Tongue (tissue), 2 donors: ENCODE measurements around the gene CCR9. TPM values are rescaled to one million over a fixed set of nuclear protein-coding genes. Genes with fewer than 3 reads are reported as not detected.
"Not testable (repeated sequence)": the region's sequence is repeated elsewhere in the genome, so short reads cannot be mapped to it uniquely, and the experiment has no call there.

ENCODE experiments used
- DNase-seq: peaks from one replicate; pipeline ENCODE4 v3.0.0-alpha.2; 2015
- total RNA-seq: library from RNA; depleted of rRNA; stranded (reverse); fragments of >200 nt; gene quantifications from one replicate; pipeline ENCODE4 v1.2.3, GENCODE V29; 2014

CCR9 gene, protein sequence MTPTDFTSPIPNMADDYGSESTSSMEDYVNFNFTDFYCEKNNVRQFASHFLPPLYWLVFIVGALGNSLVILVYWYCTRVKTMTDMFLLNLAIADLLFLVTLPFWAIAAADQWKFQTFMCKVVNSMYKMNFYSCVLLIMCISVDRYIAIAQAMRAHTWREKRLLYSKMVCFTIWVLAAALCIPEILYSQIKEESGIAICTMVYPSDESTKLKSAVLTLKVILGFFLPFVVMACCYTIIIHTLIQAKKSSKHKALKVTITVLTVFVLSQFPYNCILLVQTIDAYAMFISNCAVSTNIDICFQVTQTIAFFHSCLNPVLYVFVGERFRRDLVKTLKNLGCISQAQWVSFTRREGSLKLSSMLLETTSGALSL
- total RNA-seq: 0.10 TPM

- no peak for DNase-seq
These were observed at the start of gene CCR9 for GRCh38 chr3:45885979-45886705. Gene CCR9 (plus strand): TSS chr3:45886543. CDS start chr3:45894934, 8,391 bp downstream.

- no peak for DNase-seq
These were observed 47.9 kb upstream of the CCR9 start for GRCh38 chr3:45838466-45838865.

DNA sequence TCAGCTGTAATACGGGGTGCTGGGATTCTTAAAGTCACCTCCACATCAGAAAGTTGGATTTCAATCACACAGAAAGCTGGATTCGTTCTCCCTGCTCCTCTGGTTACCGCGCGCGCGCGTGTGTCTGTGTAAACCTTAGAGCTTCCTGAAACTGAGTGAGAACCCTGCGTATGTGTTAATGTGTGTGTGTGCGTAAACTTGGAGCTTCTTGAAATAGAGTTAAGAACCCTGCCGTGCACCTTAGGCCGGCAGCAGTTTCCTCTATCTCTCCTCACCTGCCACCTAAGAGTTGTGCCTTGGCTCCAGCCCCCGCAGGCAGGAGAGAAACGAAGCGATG, 45.0 kb upstream of the CCR9 start:
- DNase-seq: peak; percentile 39

DNA sequence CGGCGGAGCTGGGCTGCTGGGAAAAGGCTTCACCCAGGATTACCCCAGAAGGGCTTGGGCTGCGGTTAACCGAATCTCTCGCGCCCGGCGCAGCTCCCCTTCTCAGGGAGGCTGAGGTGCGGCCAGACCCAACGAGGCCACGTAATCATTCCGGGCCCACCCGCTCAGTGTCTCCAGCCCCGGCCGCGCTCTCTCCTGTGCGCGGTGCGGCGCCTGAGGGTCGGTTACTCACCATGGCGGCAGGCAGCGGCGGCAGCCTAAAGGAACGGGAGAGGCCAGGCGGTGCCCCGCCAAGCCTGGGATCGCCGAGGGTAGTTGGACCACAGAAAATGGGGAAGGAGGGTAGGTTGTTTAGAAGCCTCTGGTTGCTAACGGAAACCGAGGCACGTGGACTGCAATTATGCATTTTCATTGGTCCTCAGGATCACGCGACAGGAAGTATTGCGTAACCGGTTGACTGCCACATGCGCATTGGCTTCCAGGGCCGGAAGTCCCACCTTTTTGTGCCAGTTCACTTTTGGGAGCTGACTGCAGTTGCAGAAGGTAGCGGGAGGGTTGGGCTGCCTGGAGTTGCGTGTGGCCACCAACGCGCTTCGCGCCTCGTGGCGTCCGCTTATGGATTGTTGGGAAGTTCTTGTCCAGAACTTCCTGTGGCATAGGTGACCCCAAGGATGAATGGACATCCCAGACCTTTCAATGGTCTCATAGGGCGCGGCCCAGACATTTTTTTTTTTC, 44.4 kb upstream of the CCR9 start, which contains the start of gene LZTFL1:
Gene LZTFL1, minus strand, starts transcription at position 363 of the 735 bp plus-strand sequence. Its CDS starts 128 bp downstream, at position 235.
- DNase-seq: peak; percentile 98

DNA sequence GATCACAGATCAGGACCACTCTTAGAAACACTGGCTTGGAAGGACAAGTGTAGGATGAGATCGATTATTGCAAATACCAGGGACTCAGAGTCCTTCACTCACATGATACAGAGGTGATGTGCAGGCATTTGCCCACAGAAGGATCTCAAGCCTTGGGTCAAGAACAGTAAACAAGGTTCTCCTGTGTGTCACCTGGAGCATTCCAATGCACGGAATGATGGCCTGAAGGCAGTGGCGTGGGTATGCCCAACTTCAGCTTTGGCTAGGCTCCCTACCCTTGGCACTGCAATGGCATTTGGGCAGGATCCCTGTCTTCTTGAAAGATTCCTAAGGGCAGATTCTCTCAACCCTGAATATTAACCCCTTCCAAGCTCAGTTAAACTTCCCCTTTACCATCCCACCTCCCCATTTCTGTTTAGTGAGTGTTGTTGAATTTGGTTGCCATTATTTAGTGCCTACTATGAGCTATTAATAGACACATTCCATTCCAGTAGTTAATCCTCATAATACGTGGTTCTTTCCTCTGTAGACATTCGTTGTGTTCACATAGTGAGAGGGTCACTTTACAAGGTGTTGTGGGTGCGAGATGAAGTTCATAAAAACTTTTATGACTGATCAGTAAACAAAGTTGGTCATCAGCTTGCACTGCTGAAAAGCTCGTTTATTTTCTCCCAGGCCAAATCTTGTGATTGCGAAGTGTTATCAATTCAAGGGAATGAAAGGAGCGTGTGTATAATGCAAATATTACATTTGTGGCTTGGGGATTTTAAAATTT, 43.3 kb upstream of the CCR9 start:
- no peak for DNase-seq

GRCh38 chr3:45844616-45845015, 41.7 kb upstream of the CCR9 start:
- no peak for DNase-seq

DNA sequence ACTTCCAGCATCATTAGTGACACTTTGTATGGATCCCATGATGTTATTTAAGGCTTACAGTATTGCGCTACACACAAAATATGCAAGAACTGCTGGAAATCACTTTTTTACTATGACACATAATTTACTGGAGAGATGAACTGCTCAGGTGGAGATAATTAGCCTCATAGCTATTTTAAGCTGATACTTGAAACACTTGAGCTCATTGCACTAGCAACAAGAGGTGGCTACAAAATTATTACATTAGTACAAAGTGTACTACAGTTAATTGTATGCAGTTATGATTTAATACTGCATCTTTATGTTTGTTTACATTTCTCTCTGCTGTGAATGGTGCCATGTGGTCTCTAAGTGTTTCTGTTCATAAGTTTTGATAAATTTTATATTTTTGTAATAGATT, 38.0 kb upstream of the CCR9 start:
- no peak for DNase-seq

GRCh38 chr3:45852828-45853227, 33.5 kb upstream of the CCR9 start:
- no peak for DNase-seq

DNA sequence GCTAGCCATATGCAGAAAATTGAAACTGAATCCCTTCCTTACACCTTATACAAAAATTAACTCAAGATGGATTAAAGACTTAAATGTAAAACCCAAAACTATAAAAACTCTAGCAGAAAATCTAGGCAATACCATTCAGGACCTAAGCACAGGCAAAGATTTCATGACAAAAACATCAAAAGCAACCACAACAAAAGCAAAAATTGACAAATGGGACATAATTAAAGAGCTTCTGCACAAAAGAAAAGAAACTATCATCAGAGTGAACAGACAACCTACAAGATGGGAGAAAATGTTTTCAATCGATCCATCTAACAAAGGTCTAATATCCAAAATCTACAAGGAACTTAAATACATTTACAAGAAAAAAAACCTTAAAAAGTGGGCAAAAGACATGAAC, 30.0 kb upstream of the CCR9 start:
- not testable (repeated sequence) for DNase-seq

- not testable (repeated sequence) for DNase-seq
These were observed 29.3 kb upstream of the CCR9 start for GRCh38 chr3:45857024-45857423.

DNA sequence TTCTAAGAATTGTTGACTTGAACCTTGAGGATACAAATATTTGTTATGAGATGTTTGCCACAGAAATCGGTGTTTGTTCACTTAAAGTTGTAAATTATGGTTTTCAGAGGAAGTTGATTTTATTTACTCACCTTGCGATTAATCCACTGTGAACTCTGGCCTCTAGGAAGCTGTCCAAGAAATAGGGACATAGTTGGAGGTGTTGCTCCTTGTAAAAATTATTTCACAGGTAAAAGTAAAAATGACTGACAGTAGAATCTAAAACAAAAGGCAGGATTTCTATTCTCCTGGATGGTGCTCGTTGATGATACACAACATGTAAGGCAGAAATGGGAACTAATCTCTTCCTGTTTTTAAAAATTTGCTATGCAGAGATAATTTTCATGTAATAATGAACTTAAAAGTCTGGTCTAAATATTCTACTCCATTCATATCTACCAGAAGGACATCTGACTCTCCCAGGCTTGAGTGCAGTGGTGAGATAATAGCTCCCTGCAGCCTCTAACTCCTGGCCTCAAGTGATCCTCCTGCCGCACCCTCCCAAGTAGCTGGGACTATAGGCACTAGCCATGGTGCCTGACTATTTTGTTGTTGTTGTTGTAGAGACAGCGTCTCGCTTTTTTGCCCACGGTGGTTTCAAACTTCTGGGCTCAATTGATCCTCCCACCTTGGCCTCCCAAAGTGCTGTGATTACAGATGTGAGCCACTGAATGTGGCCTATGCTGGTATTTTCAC, 27.4 kb upstream of the CCR9 start:
- no peak for DNase-seq

- DNase-seq: no peak
These were observed 25.9 kb upstream of the CCR9 start for GRCh38 chr3:45860481-45860880.

DNA sequence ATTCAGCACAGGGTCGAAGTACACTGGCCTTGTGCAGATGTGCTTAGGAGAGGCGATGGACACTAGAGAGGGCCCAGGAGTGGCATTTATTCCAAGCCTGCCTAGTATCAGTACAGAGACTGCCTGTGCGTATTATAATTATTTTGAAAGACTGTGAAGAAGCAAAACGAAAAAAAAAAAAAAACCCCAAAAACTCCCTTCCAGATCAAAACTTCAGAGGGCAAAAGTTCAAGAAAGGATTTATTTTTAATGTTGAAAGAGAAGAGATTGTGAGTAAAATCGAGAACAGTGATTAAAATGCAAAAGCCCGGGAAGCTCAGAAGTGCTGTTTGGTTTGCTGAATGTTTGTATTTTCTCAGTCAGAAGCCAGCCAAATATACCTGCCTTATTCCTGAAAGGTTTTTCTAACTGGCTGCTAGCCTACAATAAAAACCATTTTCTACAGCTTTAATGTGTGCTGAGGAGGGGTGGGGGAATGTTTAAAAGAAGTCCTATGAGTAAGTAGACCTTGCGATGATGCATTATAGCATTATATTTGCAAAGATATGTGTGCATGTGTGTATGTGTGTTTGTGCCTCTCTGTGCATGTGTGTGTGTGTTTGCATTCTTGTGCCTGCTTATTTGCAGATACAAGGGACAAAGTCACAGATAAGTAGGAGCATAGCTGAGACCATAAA, 25.2 kb upstream of the CCR9 start:
- no peak for DNase-seq

- no peak for DNase-seq
These were observed 21.4 kb upstream of the CCR9 start for GRCh38 chr3:45864760-45865519.

DNA sequence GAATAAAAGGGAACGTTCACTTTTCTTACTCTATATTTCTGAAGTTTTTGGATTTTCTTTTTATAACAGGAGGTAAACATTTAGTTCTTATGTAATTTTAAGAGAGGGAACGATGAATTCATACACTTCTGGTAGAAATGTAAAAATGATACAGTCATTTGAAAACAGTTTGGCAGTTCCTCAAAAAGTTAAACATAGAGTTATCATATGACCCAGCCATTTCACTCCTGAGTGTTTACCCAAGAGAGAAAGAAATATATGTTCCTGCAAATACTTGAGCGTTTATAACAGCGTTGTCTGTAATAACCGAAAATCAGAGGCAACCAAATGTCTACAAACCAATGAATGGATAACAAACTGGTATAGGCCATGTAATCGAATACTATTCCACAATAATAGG, 20.8 kb upstream of the CCR9 start:
- DNase-seq: no peak

- peak; percentile 2 for DNase-seq
These were observed 18.1 kb upstream of the CCR9 start for GRCh38 chr3:45868213-45868612.

DNA sequence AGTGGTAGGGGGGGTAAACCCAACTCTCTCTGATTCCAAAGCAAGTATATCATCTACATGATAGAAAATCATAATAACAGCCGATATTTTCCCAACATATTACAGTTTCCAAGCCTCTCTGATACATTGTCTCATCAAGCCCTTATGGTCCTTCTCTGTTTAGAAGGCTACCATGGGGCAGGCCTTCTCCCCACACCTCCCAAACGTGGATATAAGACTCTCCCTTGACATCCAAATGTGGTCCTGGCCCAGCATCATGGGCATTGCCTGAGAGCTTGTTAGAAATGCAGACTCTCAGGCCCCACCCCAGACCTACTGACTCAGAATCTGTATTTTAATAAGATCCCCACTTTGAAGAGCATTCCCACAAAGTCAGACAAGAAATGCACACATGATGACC, 17.7 kb upstream of the CCR9 start:
- no peak for DNase-seq

GRCh38 chr3:45869638-45870037, 16.7 kb upstream of the CCR9 start:
- no peak for DNase-seq

DNA sequence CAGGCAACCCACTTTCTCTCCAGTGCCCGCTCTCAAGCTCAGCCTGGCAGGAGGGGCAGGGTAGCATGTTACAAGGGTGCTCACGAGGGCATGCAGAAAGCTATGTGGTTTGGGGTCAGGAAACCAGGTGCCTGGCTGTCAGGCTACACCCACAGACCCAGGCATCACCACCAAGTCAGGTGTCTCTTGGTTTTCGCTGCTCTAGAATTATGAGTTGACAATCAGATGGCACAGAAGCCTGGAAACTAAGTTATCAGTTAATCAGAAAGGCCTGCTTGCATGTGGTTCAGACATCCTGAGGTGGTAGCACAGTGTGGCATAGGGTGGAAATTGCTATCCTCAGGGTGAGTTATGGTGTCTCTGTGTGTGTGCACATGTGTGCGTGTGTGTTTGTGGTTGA, 16.2 kb upstream of the CCR9 start:
- no peak for DNase-seq

GRCh38 chr3:45871780-45872179, 14.6 kb upstream of the CCR9 start:
- DNase-seq: no peak
